Upper lobe of left lung (tissue), 6 donors: Measurements from ENCODE around the gene PLXNA4. TPM values are rescaled to one million over a fixed set of nuclear protein-coding genes. Genes with fewer than 3 reads are reported as not detected.
A peak's percentile ranks its signal among the peaks of the same experiment; 100 is the strongest.

Experiments used
- ATAC-seq, 2 donors: fragments of 200-7000 bp; cut with Tn5 transposase; one replicate each; pipeline ENCODE4 v1.9.1; 2022; ENCODE audit warnings: mild to moderate bottlenecking in 2 of 2, moderate library complexity in 2 of 2; ENCODE audit not compliant: low FRiP score in 2 of 2
- DNase-seq, 2 donors: peaks; one replicate each; pipeline ENCODE4 v3.0.0-alpha.2; 2019 to 2020
- H3K27ac ChIP-seq, 4 donors: fragments of 200-600 bp; sonication (generic); one replicate each; pipeline ENCODE4 v1.5.1; 2016 to 2019
- H3K27me3 ChIP-seq, 4 donors: fragments of 200-600 bp; sonication (generic); one replicate each; pipeline ENCODE4 v1.5.1; 2017 to 2019
- H3K36me3 ChIP-seq, 4 donors: fragments of 200-600 bp; sonication (generic); one replicate each; pipeline ENCODE4 v1.5.1; 2016 to 2019
- H3K4me1 ChIP-seq, 4 donors: fragments of 200-600 bp; sonication (generic); one replicate each; pipeline ENCODE4 v1.5.1; 2018 to 2019
- H3K4me3 ChIP-seq, 4 donors: fragments of 200-600 bp; sonication (generic); one replicate each; pipeline ENCODE4 v1.5.1; 2017 to 2019; ENCODE audit warnings: mild to moderate bottlenecking in 2 of 4, moderate library complexity in 1 of 4
- H3K9me3 ChIP-seq, 4 donors: fragments of 200-600 bp; sonication (generic); one replicate each; pipeline ENCODE4 v1.5.1; 2018 to 2019
- EP300 ChIP-seq, 4 donors: sonication (generic); formaldehyde crosslinking; IDR thresholded peaks; one replicate each; pipeline ENCODE4 v1.5.1; 2017; ENCODE audit warnings: antibody characterized with exemption in 4 of 4, control low read depth in 2 of 4
- POLR2A ChIP-seq, 4 donors: fragments of 450-650 bp; IDR thresholded peaks; one replicate each; pipeline ENCODE4 v1.5.1; 2016 to 2017; ENCODE audit warnings: antibody characterized with exemption in 4 of 4, mild to moderate bottlenecking in 2 of 4
- POLR2AphosphoS5 ChIP-seq, 2 donors: sonication (generic); formaldehyde crosslinking; IDR thresholded peaks; one replicate each; pipeline ENCODE4 v1.5.1; 2017; ENCODE audit warnings: antibody characterized with exemption in 2 of 2
- WGBS, 2 donors: methylation state at CpG; one replicate each; pipeline ENCODE4 v1.1.5; 2017 to 2018; 5-methylcytosine and 5-hydroxymethylcytosine counted together
- total RNA-seq, 6 donors: library from RNA; depleted of rRNA in 4 of 6; stranded (reverse); fragments of >200 nt in 4 of 6; gene quantifications; one replicate each; pipeline versions ENCODE4 v1.1.0 to v1.2.1, GENCODE V29; 2016 to 2021
- TF ChIP-seq, protein P1 (sequence below), 6 experiments: fragments of 450-650 bp in 4 of 6; fragments of 200-600 bp in 2 of 6; sonication (generic) in 2 of 6; IDR thresholded peaks; one replicate each; pipeline ENCODE4 v1.5.1; 2016 to 2019; ENCODE audit warnings: antibody characterized with exemption in 6 of 6
- donor health status: DM: no; HTN: no; CAD: no; lungs with moderate emphysema.
- donor health status: DM: no; HTN: yes; CAD: no; lungs with severe emphysema.

Gene PLXNA4
- total RNA-seq, 6 donors from 2014 or later, result 1.1 to 5.9 (median 2.6) TPM

GRCh38 chr7:132451161-132451560 lies 125.1 kb downstream of the PLXNA4 start:
- H3K27ac ChIP-seq, result no peak overlapping the region

DNA sequence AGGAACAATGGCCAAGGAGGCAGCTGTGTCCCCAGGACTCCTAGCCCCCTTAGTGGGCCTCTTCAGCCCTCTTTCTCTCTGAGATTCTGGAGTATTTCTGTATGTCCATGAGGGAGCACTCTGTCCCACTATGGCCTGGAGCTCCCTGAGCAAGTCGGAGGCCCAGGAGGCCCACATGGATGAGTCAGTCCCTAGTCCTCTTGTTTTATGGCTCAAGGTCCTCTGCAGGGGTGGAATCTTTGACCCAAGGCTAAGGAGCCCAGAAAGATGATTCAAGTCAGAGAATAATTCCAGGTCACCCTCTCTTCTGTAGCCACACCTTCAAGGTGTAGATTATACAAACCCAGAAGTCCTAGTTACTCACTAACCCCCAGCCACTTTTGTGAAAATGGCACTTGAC lies 125.6 kb downstream of the PLXNA4 start:
- Histone ChIP-seq H3K4me1 (no peaks in the 10 kb centered on the region), H3K9me3 (no peaks in the 10 kb centered on the region), H3K36me3 (no peaks in the 10 kb centered on the region), H3K4me3 (no peak overlapping the region), H3K27ac (no peak overlapping the region), H3K27me3 (no peaks in the 10 kb centered on the region)
- no peak for ATAC-seq
- WGBS, 2 donors, result 87 to 88% methylated on average over 1 of the region's 1 CpG
- TF ChIP-seq EP300 (IDR thresholded peaks at IDR 0.05) (no peak), POLR2A (IDR thresholded peaks at IDR 0.05) (no peak), POLR2AphosphoS5 (IDR thresholded peaks at IDR 0.05) (no peak)
- TF ChIP-seq, protein P1, sequence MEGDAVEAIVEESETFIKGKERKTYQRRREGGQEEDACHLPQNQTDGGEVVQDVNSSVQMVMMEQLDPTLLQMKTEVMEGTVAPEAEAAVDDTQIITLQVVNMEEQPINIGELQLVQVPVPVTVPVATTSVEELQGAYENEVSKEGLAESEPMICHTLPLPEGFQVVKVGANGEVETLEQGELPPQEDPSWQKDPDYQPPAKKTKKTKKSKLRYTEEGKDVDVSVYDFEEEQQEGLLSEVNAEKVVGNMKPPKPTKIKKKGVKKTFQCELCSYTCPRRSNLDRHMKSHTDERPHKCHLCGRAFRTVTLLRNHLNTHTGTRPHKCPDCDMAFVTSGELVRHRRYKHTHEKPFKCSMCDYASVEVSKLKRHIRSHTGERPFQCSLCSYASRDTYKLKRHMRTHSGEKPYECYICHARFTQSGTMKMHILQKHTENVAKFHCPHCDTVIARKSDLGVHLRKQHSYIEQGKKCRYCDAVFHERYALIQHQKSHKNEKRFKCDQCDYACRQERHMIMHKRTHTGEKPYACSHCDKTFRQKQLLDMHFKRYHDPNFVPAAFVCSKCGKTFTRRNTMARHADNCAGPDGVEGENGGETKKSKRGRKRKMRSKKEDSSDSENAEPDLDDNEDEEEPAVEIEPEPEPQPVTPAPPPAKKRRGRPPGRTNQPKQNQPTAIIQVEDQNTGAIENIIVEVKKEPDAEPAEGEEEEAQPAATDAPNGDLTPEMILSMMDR (IDR thresholded peaks at IDR 0.05), result no peak
- no peak for DNase-seq

More at GRCh38 chr7:132451161-132451560, 125.1 kb downstream of the PLXNA4 start:
- Histone ChIP-seq H3K27me3 (no peaks in the 10 kb centered on the region), H3K4me3 (no peak overlapping the region), H3K4me1 (no peaks in the 10 kb centered on the region), H3K9me3 (no peaks in the 10 kb centered on the region), H3K36me3 (no peaks in the 10 kb centered on the region)
- 73 to 89% methylated on average over 3 to 6 of the region's 6 CpGs for WGBS, 2 donors
- no peak for ATAC-seq
- no peak for DNase-seq
- peak in 1 of 2 donors; percentile 19 for TF ChIP-seq POLR2AphosphoS5 (IDR thresholded peaks at IDR 0.05)
- no peak for TF ChIP-seq POLR2A (IDR thresholded peaks at IDR 0.05)

- no peak for TF ChIP-seq EP300 (IDR thresholded peaks at IDR 0.05)
- no peak for TF ChIP-seq POLR2AphosphoS5 (IDR thresholded peaks at IDR 0.05)
- TF ChIP-seq POLR2A (IDR thresholded peaks at IDR 0.05), result no peak
- TF ChIP-seq, protein P1 (IDR thresholded peaks at IDR 0.05), result no peak
- H3K27me3 ChIP-seq, result no peaks in the 10 kb centered on the region
- H3K4me1 ChIP-seq, result no peaks in the 10 kb centered on the region
- no peak for DNase-seq
- H3K9me3 ChIP-seq, result no peaks in the 10 kb centered on the region
- no peak overlapping the region for H3K4me3 ChIP-seq
- H3K36me3 ChIP-seq, result no peaks in the 10 kb centered on the region
- no peak overlapping the region for H3K27ac ChIP-seq
- ATAC-seq, result no peak
- WGBS, 2 donors, result 88 to 91% methylated on average over 4 of the region's 4 CpGs
These were observed 126.1 kb downstream of the PLXNA4 start for GRCh38 chr7:132450188-132450587.

- Histone ChIP-seq H3K4me3 (no peak overlapping the region), H3K4me1 (no peaks in the 10 kb centered on the region), H3K27me3 (no peaks in the 10 kb centered on the region), H3K36me3 (no peaks in the 10 kb centered on the region), H3K27ac (no peak overlapping the region), H3K9me3 (no peaks in the 10 kb centered on the region)
- WGBS, 2 donors, result 73 to 77% methylated on average over 8 of the region's 8 CpGs
- ATAC-seq, result no peak
- TF ChIP-seq, protein P1 (IDR thresholded peaks at IDR 0.05), result no peak
- TF ChIP-seq EP300 (IDR thresholded peaks at IDR 0.05), result no peak
- no peak for TF ChIP-seq POLR2AphosphoS5 (IDR thresholded peaks at IDR 0.05)
- TF ChIP-seq POLR2A (IDR thresholded peaks at IDR 0.05), result no peak
- no peak for DNase-seq
These were observed 129.5 kb downstream of the PLXNA4 start for GRCh38 chr7:132446666-132447278.

GRCh38 chr7:132446260-132446659 lies 130.0 kb downstream of the PLXNA4 start:
- ATAC-seq (peak in 1 of 2 donors; percentile 62), DNase-seq (no peak)
- TF ChIP-seq POLR2A (IDR thresholded peaks at IDR 0.05), result no peak
- TF ChIP-seq EP300 (IDR thresholded peaks at IDR 0.05), result no peak
- TF ChIP-seq POLR2AphosphoS5 (IDR thresholded peaks at IDR 0.05), result no peak
- WGBS, 2 donors, result 54 to 72% methylated on average over 3 of the region's 3 CpGs
- Histone ChIP-seq H3K4me3 (no peak overlapping the region), H3K9me3 (no peaks in the 10 kb centered on the region), H3K27me3 (no peaks in the 10 kb centered on the region), H3K27ac (no peak overlapping the region), H3K4me1 (no peaks in the 10 kb centered on the region), H3K36me3 (no peaks in the 10 kb centered on the region)
